SH-SY5Y (cell line): Measurements from ENCODE around the gene CYS1.

Source experiments
- GATA2 ChIP-seq: IDR thresholded peaks from 2 replicates; pipeline ENCODE4 v1.6.1; 2011; ENCODE audit warnings: mild to moderate bottlenecking, low read depth, low read length
- GATA3 ChIP-seq: IDR thresholded peaks from 2 replicates; pipeline ENCODE4 v1.6.1; 2011; ENCODE audit warnings: low read depth, mild to moderate bottlenecking, low read length, moderate library complexity

GRCh38 chr2:10071595-10071994 lies 8.6 kb downstream of the CYS1 start:
- TF ChIP-seq GATA2 (no peak), GATA3 (no peak)
